ENCODE data around the gene ADORA2B. TPM values are rescaled to one million over a fixed set of nuclear protein-coding genes. Genes with fewer than 3 reads are reported as not detected.

The ADORA2B gene
- total RNA-seq, 4 donors from 2014 or later: 0.59 to 3.6 (median 1.1) TPM; not detected in 1

- 86 to 88% methylated on average over 3 of the region's 3 CpGs for WGBS, 2 donors
- no peak for DNase-seq (ENCODE audit: low spot score in 2 of 2)
- Histone ChIP-seq H3K4me1 (peaks cover 0 to 7% (median 2%) of the 10 kb centered on the region in 4 donors), H3K9me3 (no peaks in the 10 kb centered on the region), H3K27me3 (peaks cover 0 to 11% of the 10 kb centered on the region in 2 donors), H3K4me3 (no peak overlapping the region), H3K36me3 (no peaks in the 10 kb centered on the region), H3K27ac (no peak overlapping the region)
- no peak for TF ChIP-seq CTCF (IDR thresholded peaks at IDR 0.05)
- TF ChIP-seq EP300 (IDR thresholded peaks at IDR 0.05): no peak
- no peak for TF ChIP-seq POLR2A (IDR thresholded peaks at IDR 0.05)
Observed at GRCh38 chr17:15913826-15914225, 31.1 kb upstream of the ADORA2B start.

- no peaks in the 10 kb centered on the region for H3K36me3 ChIP-seq
- H3K27me3 ChIP-seq: peaks cover 0 to 11% of the 10 kb centered on the region in 2 donors
- 91 to 93% methylated on average over 6 of the region's 6 CpGs for WGBS, 2 donors
- no peaks in the 10 kb centered on the region for H3K9me3 ChIP-seq
- no peak overlapping the region for H3K4me3 ChIP-seq
- TF ChIP-seq EP300 (IDR thresholded peaks at IDR 0.05): no peak
- no peak for TF ChIP-seq CTCF (IDR thresholded peaks at IDR 0.05)
- no peak for TF ChIP-seq POLR2A (IDR thresholded peaks at IDR 0.05)
- no peak overlapping the region for H3K27ac ChIP-seq
- DNase-seq (ENCODE audit: low spot score in 2 of 2): no peak
- H3K4me1 ChIP-seq: peaks cover 0 to 7% (median 2%) of the 10 kb centered on the region in 4 donors
Observed at GRCh38 chr17:15914400-15915170, 30.3 kb upstream of the ADORA2B start.

GRCh38 chr17:15915961-15916360 is 29.0 kb upstream of the ADORA2B start:
- Histone ChIP-seq H3K27me3 (peaks cover 0 to 11% of the 10 kb centered on the region in 2 donors), H3K4me1 (peaks cover 0 to 7% (median 2%) of the 10 kb centered on the region in 4 donors), H3K36me3 (no peaks in the 10 kb centered on the region), H3K4me3 (no peak overlapping the region), H3K27ac (no peak overlapping the region), H3K9me3 (no peaks in the 10 kb centered on the region)
- TF ChIP-seq POLR2A (IDR thresholded peaks at IDR 0.05): no peak
- TF ChIP-seq CTCF (IDR thresholded peaks at IDR 0.05): no peak
- TF ChIP-seq EP300 (IDR thresholded peaks at IDR 0.05): no peak
- DNase-seq (ENCODE audit: low spot score in 2 of 2): no peak
- 83 to 95% methylated on average over 2 to 6 of the region's 6 CpGs for WGBS, 2 donors

- H3K4me1 ChIP-seq: peaks cover 0 to 7% (median 2%) of the 10 kb centered on the region in 4 donors
- no peak overlapping the region for H3K27ac ChIP-seq
- H3K9me3 ChIP-seq: peaks cover 0 to 5% (median 0%) of the 10 kb centered on the region in 4 donors
- H3K27me3 ChIP-seq: peaks cover 0 to 11% of the 10 kb centered on the region in 2 donors
- no peak for DNase-seq (ENCODE audit: low spot score in 2 of 2)
- H3K4me3 ChIP-seq: peak overlapping the region in 1 of 4 donors; percentile 39
- H3K36me3 ChIP-seq: no peaks in the 10 kb centered on the region
- whole genome bisulfite sequencing, 2 donors: 36 to 62% methylated on average over 11 to 14 of the region's 20 CpGs
- TF ChIP-seq EP300 (IDR thresholded peaks at IDR 0.05) (no peak), CTCF (IDR thresholded peaks at IDR 0.05) (no peak), POLR2A (IDR thresholded peaks at IDR 0.05) (no peak)
Observed at GRCh38 chr17:15917021-15917437, 27.9 kb upstream of the ADORA2B start.

GRCh38 chr17:15917438-15918027 is 27.4 kb upstream of the ADORA2B start:
- peaks cover 0 to 11% of the 10 kb centered on the region in 2 donors for H3K27me3 ChIP-seq
- WGBS, 2 donors: 15 to 18% methylated on average over 9 to 24 of the region's 44 CpGs
- no peak for DNase-seq (ENCODE audit: low spot score in 2 of 2)
- TF ChIP-seq POLR2A (IDR thresholded peaks at IDR 0.05) (no peak), CTCF (IDR thresholded peaks at IDR 0.05) (no peak), EP300 (IDR thresholded peaks at IDR 0.05) (no peak)
- no peaks in the 10 kb centered on the region for H3K36me3 ChIP-seq
- H3K4me3 ChIP-seq: peak overlapping the region in 1 of 4 donors; percentile 39
- H3K4me1 ChIP-seq: peaks cover 0 to 7% (median 2%) of the 10 kb centered on the region in 4 donors
- no peak overlapping the region for H3K27ac ChIP-seq
- peaks cover 0 to 5% (median 0%) of the 10 kb centered on the region in 4 donors for H3K9me3 ChIP-seq

Measured in tibial nerve (tissue), 4 donors.